OCI-LY1 (cell line): ENCODE measurements around the gene SOAT1.

ENCODE experiments used
- CTCF ChIP-seq: fragments of 200-600 bp; sonication (generic), shearing (Covaris generic); IDR thresholded peaks from 2 replicates; pipeline ENCODE4 v1.5.1; 2017; ENCODE audit warnings: mild to moderate bottlenecking, antibody characterized with exemption, low read length, moderate library complexity, mixed read lengths
- EZH2 ChIP-seq: fragments of 200-600 bp; sonication (generic), shearing (Covaris generic); IDR thresholded peaks from 2 replicates; pipeline ENCODE4 v1.8.0; 2017; ENCODE audit warnings: borderline replicate concordance, mixed run types, mild to moderate bottlenecking, antibody characterized with exemption, low read length, moderate library complexity, mixed read lengths

- TF ChIP-seq CTCF (no peak), EZH2 (no peak)
Observed at GRCh38 chr1:179321533-179322216, 28.1 kb downstream of the SOAT1 start.
